Measurements from ENCODE around the gene TMPRSS7. TPM values are rescaled to one million over a fixed set of nuclear protein-coding genes. Genes with fewer than 3 reads are reported as not detected.
"Not testable (repeated sequence)": the region's sequence is repeated elsewhere in the genome, so short reads cannot be mapped to it uniquely, and the experiment has no call there.

Gene TMPRSS7
- polyA plus RNA-seq, 1 of the 3 experiments (the other 2 are of a cell fraction): 0.02 TPM

GRCh38 chr3:112035241-112035640, 705 bp downstream of the TMPRSS7 start:
- ChIA-PET POLR2A (no interaction called here), CTCF (interaction anchor here (1.2 to 1.7 kb wide), 2 partner anchors 8 to 22 kb away, joined by 6 to 8 read pairs; no protein-coding TSS in a partner anchor)
- Histone ChIP-seq H3K9ac (no peak overlapping the region), H2AFZ (ENCODE audit: low read depth) (no peak overlapping the region), H3K27ac (ENCODE audit: low read depth in 2 of 2, low read length in 1 of 2) (no peak overlapping the region), H3K4me1 (ENCODE audit: control insufficient read depth in 1 of 2, insufficient read depth in 2 of 2, low read depth in 1 of 2, low read length in 1 of 2) (no peaks in the 10 kb centered on the region; a peak in 1 of 4 replicates), H3K36me3 (replicated peaks in 1 of 2; ENCODE audit: control insufficient read depth in 1 of 2, insufficient read depth in 2 of 2, low read length in 1 of 2) (no peaks in the 10 kb centered on the region), H3K4me3 (ENCODE audit: low read depth in 2 of 2, low read length in 1 of 2) (no peak overlapping the region), H3K79me2 (ENCODE audit: insufficient read depth) (no peaks in the 10 kb centered on the region), H3F3A (replicated peaks; ENCODE audit: insufficient read depth) (no peaks in the 10 kb centered on the region), H3K9me3 (no peaks in the 10 kb centered on the region), H3K9me2 (no peaks in the 10 kb centered on the region), H4K20me1 (ENCODE audit: insufficient read depth) (no peaks in the 10 kb centered on the region), H3K27me3 (ENCODE audit: insufficient read depth) (no peaks in the 10 kb centered on the region), H3K4me2 (no peak overlapping the region)
- no peak for DNase-seq
- 77% methylated on average over 3 of the region's 3 CpGs for WGBS (ENCODE audit: low lambda C conversion rate)
- TF ChIP-seq GABPA (IDR thresholded peaks at IDR 0.05; ENCODE audit: low read depth) (no peak), FOXM1 (IDR thresholded peaks at IDR 0.05; ENCODE audit: low read depth) (no peak), POLR2AphosphoS5 (IDR thresholded peaks at IDR 0.05; ENCODE audit: low read depth, low read length) (no peak), MAX (IDR thresholded peaks at IDR 0.05; ENCODE audit: low read depth) (no peak), TCF12 (IDR thresholded peaks at IDR 0.05) (no peak), EZH2phosphoT487 (IDR thresholded peaks at IDR 0.05; ENCODE audit: borderline replicate concordance, low read depth) (no peak), TAF1 (IDR thresholded peaks at IDR 0.05; ENCODE audit: borderline replicate concordance, low read depth, low read length) (no peak), RAD21 (IDR thresholded peaks at IDR 0.05; ENCODE audit: low read length) (no peak), USF1 (IDR thresholded peaks at IDR 0.05; ENCODE audit: borderline replicate concordance, low read depth) (no peak), CHD2 (IDR thresholded peaks at IDR 0.05; ENCODE audit: low read length, partially characterized antibody) (no peak), CTCF (IDR thresholded peaks at IDR 0.05) (no peak), SMC3 (IDR thresholded peaks at IDR 0.05; ENCODE audit: low read depth, low read length) (no peak), FOXJ3 (CRISPR knock-in tag; IDR thresholded peaks at IDR 0.05) (no peak), RXRA (IDR thresholded peaks at IDR 0.05; ENCODE audit: borderline replicate concordance, low read depth) (no peak)

GRCh38 chr3:112037194-112037593, 2.7 kb downstream of the TMPRSS7 start:
- H3K4me3 ChIP-seq (ENCODE audit: low read depth in 2 of 2, low read length in 1 of 2); H3K4me2 ChIP-seq; H3K9me2 ChIP-seq; H3K79me2 ChIP-seq (ENCODE audit: insufficient read depth); H3K36me3 ChIP-seq (replicated peaks in 1 of 2; ENCODE audit: control insufficient read depth in 1 of 2, insufficient read depth in 2 of 2, low read length in 1 of 2); CTCF ChIA-PET; H3K9ac ChIP-seq; H3K27me3 ChIP-seq (ENCODE audit: insufficient read depth); H3K4me1 ChIP-seq (ENCODE audit: control insufficient read depth in 1 of 2, insufficient read depth in 2 of 2, low read depth in 1 of 2, low read length in 1 of 2); DNase-seq; POLR2A ChIA-PET; H3K9me3 ChIP-seq; H3K27ac ChIP-seq (ENCODE audit: low read depth in 2 of 2, low read length in 1 of 2); H2AFZ ChIP-seq (ENCODE audit: low read depth); H4K20me1 ChIP-seq (ENCODE audit: insufficient read depth); H3F3A ChIP-seq (replicated peaks; ENCODE audit: insufficient read depth): not testable (repeated sequence)
- 66% methylated on average over 4 of the region's 4 CpGs for WGBS (ENCODE audit: low lambda C conversion rate)

Measured in SK-N-SH (cell line).